ENCODE results near the gene SLC9A5.

SLC9A5 gene

GRCh38 chr16:67279296-67280089 lies 30.7 kb downstream of the SLC9A5 start, which contains the start of gene PLEKHG4:
Gene PLEKHG4, plus strand, starts transcription at chr16:67279532. Its CDS starts 513 bp downstream, at chr16:67280045.
- TF ChIP-seq USF1 (IDR thresholded peaks at IDR 0.05), result peak; percentile 59
- TF ChIP-seq TEAD4 (IDR thresholded peaks at IDR 0.05), result no peak
- peak; percentile 96 for TF ChIP-seq MAX (IDR thresholded peaks at IDR 0.05)
- peak; percentile 54; the same call in 1 of the 2 replicates for TF ChIP-seq RAD21 (IDR thresholded peaks at IDR 0.05; ENCODE audit: low read depth)

- no peak for TF ChIP-seq CEBPB (IDR thresholded peaks at IDR 0.05)
- no peak for TF ChIP-seq EP300 (IDR thresholded peaks at IDR 0.05; ENCODE audit: borderline replicate concordance)
- no peak for TF ChIP-seq USF1 (IDR thresholded peaks at IDR 0.05)
- TF ChIP-seq CREB1 (IDR thresholded peaks at IDR 0.05; ENCODE audit: low read depth), result no peak
- no peak for TF ChIP-seq TEAD4 (IDR thresholded peaks at IDR 0.05)
- TF ChIP-seq REST (IDR thresholded peaks at IDR 0.05; ENCODE audit: low read depth), result no peak
- TF ChIP-seq ZBTB7A (IDR thresholded peaks at IDR 0.05; ENCODE audit: low read depth), result no peak
- TF ChIP-seq MAX (IDR thresholded peaks at IDR 0.05), result no peak
- no peak for TF ChIP-seq YY1 (IDR thresholded peaks at IDR 0.05; ENCODE audit: low read depth)
- no peak for TF ChIP-seq TCF12 (IDR thresholded peaks at IDR 0.05; ENCODE audit: low read depth)
- TF ChIP-seq EGR1 (IDR thresholded peaks at IDR 0.05), result no peak
Measured at GRCh38 chr16:67280090-67281015, 31.6 kb downstream of the SLC9A5 start.

GRCh38 chr16:67281536-67282446 lies 33.0 kb downstream of the SLC9A5 start:
- TF ChIP-seq REST (IDR thresholded peaks at IDR 0.05; ENCODE audit: low read depth) (no peak), ZBTB7A (IDR thresholded peaks at IDR 0.05; ENCODE audit: low read depth) (no peak), EGR1 (IDR thresholded peaks at IDR 0.05) (no peak), TAF1 (IDR thresholded peaks at IDR 0.05; ENCODE audit: low read depth) (no peak), CEBPB (IDR thresholded peaks at IDR 0.05) (no peak), EP300 (IDR thresholded peaks at IDR 0.05; ENCODE audit: borderline replicate concordance) (no peak), RAD21 (IDR thresholded peaks at IDR 0.05; ENCODE audit: low read depth) (no peak)

GRCh38 chr16:67282447-67282805 lies 33.6 kb downstream of the SLC9A5 start:
- TF ChIP-seq NFIC (IDR thresholded peaks at IDR 0.05) (no peak), TAF1 (IDR thresholded peaks at IDR 0.05; ENCODE audit: low read depth) (no peak)

- TF ChIP-seq USF1 (IDR thresholded peaks at IDR 0.05), result no peak
- no peak for TF ChIP-seq FOXM1 (IDR thresholded peaks at IDR 0.05; ENCODE audit: borderline replicate concordance, low read depth)
- TF ChIP-seq CEBPB (IDR thresholded peaks at IDR 0.05), result no peak
- no peak for TF ChIP-seq EP300 (IDR thresholded peaks at IDR 0.05; ENCODE audit: borderline replicate concordance)
- TF ChIP-seq CREB1 (IDR thresholded peaks at IDR 0.05; ENCODE audit: low read depth), result no peak
- no peak for TF ChIP-seq RAD21 (IDR thresholded peaks at IDR 0.05; ENCODE audit: low read depth)
- TF ChIP-seq TAF1 (IDR thresholded peaks at IDR 0.05; ENCODE audit: low read depth), result no peak
- no peak for TF ChIP-seq TEAD4 (IDR thresholded peaks at IDR 0.05)
- no peak for TF ChIP-seq ZBTB7A (IDR thresholded peaks at IDR 0.05; ENCODE audit: low read depth)
Measured at GRCh38 chr16:67283039-67283825, 34.5 kb downstream of the SLC9A5 start.
